ENCODE results near the gene TBL1X.

GRCh38 chrX:9518889-9519288 lies 54.0 kb downstream of the TBL1X start:
- TF ChIP-seq CTCF (IDR thresholded peaks at IDR 0.05) (no peak), POLR2A (IDR thresholded peaks at IDR 0.05) (no peak)

All from adrenal gland (tissue), 5 donors.